GM12878 (cell line): ENCODE data around the gene NLE1. TPM values are rescaled to one million over a fixed set of nuclear protein-coding genes. Genes with fewer than 3 reads are reported as not detected.

Experiments
- ATAC-seq: fragments of 200-7000 bp; cut with Tn5 transposase; 3 replicates; pipeline ENCODE4 v1.9.1; 2020; ENCODE audit warnings: mild to moderate bottlenecking, moderate library complexity
- BruUV-seq: library from RNA; stranded (reverse); fragments of 400-500 nt; replicated peaks from 2 replicates; lab custom pipeline; 2021; lab: Mats Ljungman, UMichigan
- CTCF ChIA-PET: fragments of 300-600 bp; sonication (Branson Sonifier 250); formaldehyde crosslinking; extraction: SDS; loops from one replicate; lab custom pipeline; 2021; ENCODE audit warnings: inconsistent platforms; lab: Yijun Ruan, JAX
- POLR2A ChIA-PET: fragments of 350-600 bp; formaldehyde crosslinking; extraction: SDS; loops from one replicate; lab custom pipeline; 2021; ENCODE audit warnings: inconsistent platforms; lab: Charles Lee
- RAD21 ChIA-PET: fragments of 300-600 bp; sonication (Branson Sonifier 250); formaldehyde crosslinking; loops from one replicate; lab custom pipeline; 2023; ENCODE audit warnings: antibody characterized with exemption; ENCODE audit not compliant: unreplicated experiment; lab: Charles Lee
- SMC1A ChIA-PET: fragments of 300-600 bp; sonication (Branson Sonifier 250); formaldehyde crosslinking; loops from one replicate; lab custom pipeline; 2023; ENCODE audit not compliant: unreplicated experiment, uncharacterized antibody; lab: Charles Lee
- DNase-seq: peaks from one replicate; pipeline ENCODE4 v3.0.0-alpha.2; 2011; ENCODE audit warnings: low read depth, low spot score
- FAIRE-seq: peaks from 3 replicates; lab custom pipeline; 2011; peaks lifted over from hg19 to GRCh38; lab: Jason Lieb, UNC
- H2AFZ ChIP-seq: 2 replicates; pipeline ENCODE4 v1.6.0; 2011; ENCODE audit warnings: low read depth, low read length, control low read depth; ENCODE audit not compliant: control insufficient read depth
- H3K27ac ChIP-seq: 2 replicates; pipeline ENCODE4 v1.5.1; 2011; ENCODE audit warnings: control low read depth; ENCODE audit not compliant: control insufficient read depth, insufficient read depth
- H3K27me3 ChIP-seq, 2 experiments: replicated peaks in 1 of 2; 2 replicates each; pipeline versions ENCODE4 v1.6.0 to v1.6.1; 2011; ENCODE audit warnings: low read length in 1 of 2; ENCODE audit not compliant: control insufficient read depth in 2 of 2, insufficient read depth in 2 of 2
- H3K36me3 ChIP-seq, 2 experiments: 2 replicates each; pipeline ENCODE4 v1.5.1; 2011; ENCODE audit warnings: low read length in 1 of 2; ENCODE audit not compliant: control insufficient read depth in 2 of 2, insufficient read depth in 2 of 2
- H3K4me1 ChIP-seq: 2 replicates; pipeline ENCODE4 v1.6.1; 2011; ENCODE audit warnings: mild to moderate bottlenecking, low read length, moderate library complexity, mixed read lengths; ENCODE audit not compliant: control insufficient read depth, insufficient read depth
- H3K4me2 ChIP-seq: 2 replicates; pipeline ENCODE4 v1.6.0; 2011; ENCODE audit warnings: control low read depth; ENCODE audit not compliant: control insufficient read depth, insufficient read depth
- H3K4me3 ChIP-seq: fragments of 200-600 bp; sonication (generic); 2 replicates; pipeline ENCODE4 v1.5.1; 2016
- H3K79me2 ChIP-seq: 2 replicates; pipeline ENCODE4 v1.6.0; 2011; ENCODE audit warnings: low read length; ENCODE audit not compliant: control insufficient read depth, insufficient read depth
- H3K9ac ChIP-seq: 2 replicates; pipeline ENCODE4 v1.8.0; 2011; ENCODE audit warnings: low read length, control low read depth, mixed read lengths; ENCODE audit not compliant: control insufficient read depth, insufficient read depth
- H3K9me3 ChIP-seq: replicated peaks from 3 replicates; pipeline ENCODE4 v1.5.1; 2011; ENCODE audit warnings: mild to moderate bottlenecking, low read length; ENCODE audit not compliant: control insufficient read depth, insufficient read depth
- H4K20me1 ChIP-seq: 2 replicates; pipeline ENCODE4 v1.6.0; 2011; ENCODE audit not compliant: control insufficient read depth, insufficient read depth
- EED ChIP-seq: sonication (generic); IDR thresholded peaks from 2 replicates; pipeline ENCODE4 v1.6.1; 2016; ENCODE audit warnings: antibody characterized with exemption, low read depth
- MTA3 ChIP-seq: IDR thresholded peaks from 2 replicates; pipeline ENCODE4 v1.6.1; 2012; ENCODE audit warnings: low read length, inconsistent platforms, borderline replicate concordance
- NR2C2 ChIP-seq: IDR thresholded peaks from 2 replicates; pipeline ENCODE4 v1.6.1; 2011; ENCODE audit warnings: borderline replicate concordance, low read depth; ENCODE audit not compliant: control insufficient read depth, insufficient read length
- RELA ChIP-seq: fragments of 450-650 bp; IDR thresholded peaks from 2 replicates; pipeline ENCODE4 v1.8.0; 2014; ENCODE audit warnings: borderline replicate concordance; ENCODE audit not compliant: partially characterized antibody
- SMARCA5 ChIP-seq: fragments of 450-650 bp; IDR thresholded peaks from 2 replicates; pipeline ENCODE4 v1.6.1; 2017; ENCODE audit warnings: mild to moderate bottlenecking
- TCF3 ChIP-seq: IDR thresholded peaks from 2 replicates; pipeline ENCODE4 v1.6.1; 2012; ENCODE audit warnings: low read depth, mild to moderate bottlenecking, low read length, borderline replicate concordance; ENCODE audit not compliant: insufficient read depth
- ZBED1 ChIP-seq: IDR thresholded peaks from 2 replicates; pipeline ENCODE4 v1.6.1; 2016; ENCODE audit warnings: borderline replicate concordance
- ZNF207 ChIP-seq: fragments of 450-650 bp; IDR thresholded peaks from 2 replicates; pipeline ENCODE4 v1.6.1; 2014; ENCODE audit warnings: antibody characterized with exemption, mild to moderate bottlenecking, borderline replicate concordance
- WGBS: methylation state at CpG from one replicate; pipeline ENCODE4 v1.1.6; 2016; ENCODE audit warnings: low lambda C conversion rate; ENCODE audit not compliant: insufficient replicate concordance, insufficient coverage; ENCODE audit errors: missing lambda C conversion rate; 5-methylcytosine and 5-hydroxymethylcytosine counted together
- in situ Hi-C: fragments of 300-500 bp; cut with MboI; formaldehyde crosslinking; loops from 9 replicates; pipeline ENCODE4 v1.14.3; 2018; ENCODE audit warnings: mixed read lengths
- intact Hi-C: fragments of 100-400 bp; cut with micrococcal nuclease; formaldehyde crosslinking; loops from one replicate; pipeline ENCODE4 v1.14.2; 2022; ENCODE audit not compliant: unreplicated experiment
- polyA plus RNA-seq, 11 experiments: library from polyadenylated mRNA; depleted of rRNA in 4 of 11; unstranded in 6 of 11; stranded (reverse) in 5 of 11; fragments of >200 nt; fragmentation: Nextera tagmentation in 4 of 11; fragmentation: Illumina TruSeq in 1 of 11; extraction: Ambion mirVana in 4 of 11; extraction: Trizol in 1 of 11; gene quantifications; 1 replicate in 1 of 11; 2 replicates in 10 of 11; pipeline versions ENCODE4 v1.2.1 to v1.2.3, GENCODE V29; 2011 to 2016; ENCODE audit warnings: inconsistent platforms in 2 of 11, missing spikeins in 2 of 11, low read depth in 1 of 11
- total RNA-seq, 4 experiments: library from RNA; depleted of rRNA in 3 of 4; stranded (reverse); fragments of >200 nt in 3 of 4; fragmentation: Illumina TruSeq in 1 of 4; extraction: Trizol in 1 of 4; gene quantifications; 2 replicates each; pipeline versions ENCODE4 v1.2.1 to v1.2.3, GENCODE V29; 2013 to 2021
- TF ChIP-seq, protein P1 (sequence below): IDR thresholded peaks from 2 replicates; pipeline ENCODE4 v1.6.1; 2012; ENCODE audit warnings: mild to moderate bottlenecking, low read depth, low read length
- TF ChIP-seq, protein P2 (sequence below): fragments of 450-650 bp; IDR thresholded peaks from 2 replicates; pipeline ENCODE4 v1.6.1; 2017; ENCODE audit warnings: mild to moderate bottlenecking, moderate library complexity

NLE1 gene
- total and polyA plus RNA-seq, 10 of the 15 experiments (the other 5 are each of a cell fraction or from before 2014, with no cell fraction given), result 2.4 to 33.5 (median 17.6) TPM

DNA sequence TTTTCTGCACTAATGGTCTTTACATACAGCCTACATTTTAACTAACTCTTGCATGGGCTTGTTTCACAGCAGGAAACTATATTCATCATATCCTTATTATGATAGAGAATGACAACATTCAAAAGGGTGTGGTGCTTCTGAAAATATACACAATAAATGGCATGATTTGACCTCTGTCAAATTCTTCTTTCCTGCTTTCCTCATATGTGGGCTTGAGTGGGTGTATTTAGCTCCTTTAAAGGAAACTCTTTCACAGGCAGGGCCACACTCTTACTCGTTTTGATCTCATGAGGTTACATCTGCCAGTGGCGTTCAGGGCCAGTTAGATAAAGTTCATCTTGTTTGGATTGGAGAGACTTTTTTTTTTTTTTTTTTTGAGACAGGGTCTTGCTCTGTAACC is 46.0 kb upstream of the NLE1 start:
- Histone ChIP-seq H3K27me3 (no peaks in the 10 kb centered on the region; a peak in 1 of 4 replicates), H3K36me3 (no peaks in the 10 kb centered on the region), H3K4me2 (no peak overlapping the region), H3K4me3 (no peak overlapping the region), H3K27ac (no peak overlapping the region), H3K4me1 (no peaks in the 10 kb centered on the region), H3K79me2 (no peaks in the 10 kb centered on the region), H3K9ac (no peak overlapping the region), H3K9me3 (no peaks in the 10 kb centered on the region), H4K20me1 (no peaks in the 10 kb centered on the region), H2AFZ (no peak overlapping the region)
- no peak for DNase-seq
- SMC1A ChIA-PET, result interaction anchor here (1.1 kb wide), 1 partner anchor 18 kb away, joined by 3 read pairs; no protein-coding TSS in a partner anchor
- RAD21 ChIA-PET, result no interaction called here
- intact Hi-C loops (no loop called here), in situ Hi-C loops (no loop called here)
- no peak for TF ChIP-seq SMARCA5
- BruUV-seq, result no TSS peak
- FAIRE-seq, result no peak
- no peak for ATAC-seq
- POLR2A ChIA-PET, result no interaction called here
- 2% methylated on average over 2 of the region's 2 CpGs for WGBS
- CTCF ChIA-PET, result interaction anchor here (1.1 kb wide), 1 partner anchor 15 kb away, joined by 3 read pairs; no protein-coding TSS in a partner anchor

- H2AFZ ChIP-seq, result no peak overlapping the region
- ATAC-seq (no peak), DNase-seq (no peak), FAIRE-seq (no peak)
- ChIA-PET SMC1A (interaction anchor here (1.1 kb wide), 1 partner anchor 18 kb away, joined by 3 read pairs; no protein-coding TSS in a partner anchor), RAD21 (no interaction called here), POLR2A (no interaction called here), CTCF (no interaction called here)
- 55% methylated on average over 2 of the region's 2 CpGs for whole genome bisulfite sequencing
- no peaks in the 10 kb centered on the region for H3K9me3 ChIP-seq
- in situ Hi-C loops (no loop called here), intact Hi-C loops (no loop called here)
- no peaks in the 10 kb centered on the region for H3K36me3 ChIP-seq
- no peak overlapping the region for H3K27ac ChIP-seq
- H3K4me3 ChIP-seq, result no peak overlapping the region
- no peaks in the 10 kb centered on the region for H3K79me2 ChIP-seq
- H3K4me1 ChIP-seq, result no peaks in the 10 kb centered on the region
- no peaks in the 10 kb centered on the region for H4K20me1 ChIP-seq
- no peak overlapping the region for H3K9ac ChIP-seq
- no peak overlapping the region for H3K4me2 ChIP-seq
- no peaks in the 10 kb centered on the region; a peak in 1 of 4 replicates for H3K27me3 ChIP-seq
- no TSS peak for BruUV-seq
- TF ChIP-seq MTA3 (no peak), RELA (no peak), NR2C2 (no peak), SMARCA5 (no peak), ZBED1 (no peak), ZNF207 (no peak), TCF3 (no peak), EED (no peak)
- TF ChIP-seq, protein P1, sequence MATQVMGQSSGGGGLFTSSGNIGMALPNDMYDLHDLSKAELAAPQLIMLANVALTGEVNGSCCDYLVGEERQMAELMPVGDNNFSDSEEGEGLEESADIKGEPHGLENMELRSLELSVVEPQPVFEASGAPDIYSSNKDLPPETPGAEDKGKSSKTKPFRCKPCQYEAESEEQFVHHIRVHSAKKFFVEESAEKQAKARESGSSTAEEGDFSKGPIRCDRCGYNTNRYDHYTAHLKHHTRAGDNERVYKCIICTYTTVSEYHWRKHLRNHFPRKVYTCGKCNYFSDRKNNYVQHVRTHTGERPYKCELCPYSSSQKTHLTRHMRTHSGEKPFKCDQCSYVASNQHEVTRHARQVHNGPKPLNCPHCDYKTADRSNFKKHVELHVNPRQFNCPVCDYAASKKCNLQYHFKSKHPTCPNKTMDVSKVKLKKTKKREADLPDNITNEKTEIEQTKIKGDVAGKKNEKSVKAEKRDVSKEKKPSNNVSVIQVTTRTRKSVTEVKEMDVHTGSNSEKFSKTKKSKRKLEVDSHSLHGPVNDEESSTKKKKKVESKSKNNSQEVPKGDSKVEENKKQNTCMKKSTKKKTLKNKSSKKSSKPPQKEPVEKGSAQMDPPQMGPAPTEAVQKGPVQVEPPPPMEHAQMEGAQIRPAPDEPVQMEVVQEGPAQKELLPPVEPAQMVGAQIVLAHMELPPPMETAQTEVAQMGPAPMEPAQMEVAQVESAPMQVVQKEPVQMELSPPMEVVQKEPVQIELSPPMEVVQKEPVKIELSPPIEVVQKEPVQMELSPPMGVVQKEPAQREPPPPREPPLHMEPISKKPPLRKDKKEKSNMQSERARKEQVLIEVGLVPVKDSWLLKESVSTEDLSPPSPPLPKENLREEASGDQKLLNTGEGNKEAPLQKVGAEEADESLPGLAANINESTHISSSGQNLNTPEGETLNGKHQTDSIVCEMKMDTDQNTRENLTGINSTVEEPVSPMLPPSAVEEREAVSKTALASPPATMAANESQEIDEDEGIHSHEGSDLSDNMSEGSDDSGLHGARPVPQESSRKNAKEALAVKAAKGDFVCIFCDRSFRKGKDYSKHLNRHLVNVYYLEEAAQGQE, result no peak
- TF ChIP-seq, protein P2, sequence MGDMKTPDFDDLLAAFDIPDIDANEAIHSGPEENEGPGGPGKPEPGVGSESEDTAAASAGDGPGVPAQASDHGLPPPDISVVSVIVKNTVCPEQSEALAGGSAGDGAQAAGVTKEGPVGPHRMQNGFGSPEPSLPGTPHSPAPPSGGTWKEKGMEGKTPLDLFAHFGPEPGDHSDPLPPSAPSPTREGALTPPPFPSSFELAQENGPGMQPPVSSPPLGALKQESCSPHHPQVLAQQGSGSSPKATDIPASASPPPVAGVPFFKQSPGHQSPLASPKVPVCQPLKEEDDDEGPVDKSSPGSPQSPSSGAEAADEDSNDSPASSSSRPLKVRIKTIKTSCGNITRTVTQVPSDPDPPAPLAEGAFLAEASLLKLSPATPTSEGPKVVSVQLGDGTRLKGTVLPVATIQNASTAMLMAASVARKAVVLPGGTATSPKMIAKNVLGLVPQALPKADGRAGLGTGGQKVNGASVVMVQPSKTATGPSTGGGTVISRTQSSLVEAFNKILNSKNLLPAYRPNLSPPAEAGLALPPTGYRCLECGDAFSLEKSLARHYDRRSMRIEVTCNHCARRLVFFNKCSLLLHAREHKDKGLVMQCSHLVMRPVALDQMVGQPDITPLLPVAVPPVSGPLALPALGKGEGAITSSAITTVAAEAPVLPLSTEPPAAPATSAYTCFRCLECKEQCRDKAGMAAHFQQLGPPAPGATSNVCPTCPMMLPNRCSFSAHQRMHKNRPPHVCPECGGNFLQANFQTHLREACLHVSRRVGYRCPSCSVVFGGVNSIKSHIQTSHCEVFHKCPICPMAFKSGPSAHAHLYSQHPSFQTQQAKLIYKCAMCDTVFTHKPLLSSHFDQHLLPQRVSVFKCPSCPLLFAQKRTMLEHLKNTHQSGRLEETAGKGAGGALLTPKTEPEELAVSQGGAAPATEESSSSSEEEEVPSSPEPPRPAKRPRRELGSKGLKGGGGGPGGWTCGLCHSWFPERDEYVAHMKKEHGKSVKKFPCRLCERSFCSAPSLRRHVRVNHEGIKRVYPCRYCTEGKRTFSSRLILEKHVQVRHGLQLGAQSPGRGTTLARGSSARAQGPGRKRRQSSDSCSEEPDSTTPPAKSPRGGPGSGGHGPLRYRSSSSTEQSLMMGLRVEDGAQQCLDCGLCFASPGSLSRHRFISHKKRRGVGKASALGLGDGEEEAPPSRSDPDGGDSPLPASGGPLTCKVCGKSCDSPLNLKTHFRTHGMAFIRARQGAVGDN, result no peak
These were observed 45.4 kb upstream of the NLE1 start for GRCh38 chr17:35187481-35187880.
